Ovary (tissue), 3 donors: ENCODE data around the gene USP49.

Experiments used
- EP300 ChIP-seq: sonication (generic); formaldehyde crosslinking; IDR thresholded peaks from one replicate; pipeline ENCODE4 v1.6.1; 2017; ENCODE audit warnings: antibody characterized with exemption
- POLR2A ChIP-seq: fragments of 450-650 bp; IDR thresholded peaks from one replicate; pipeline ENCODE4 v1.6.1; 2017; ENCODE audit warnings: antibody characterized with exemption, mild to moderate bottlenecking, moderate library complexity
- TF ChIP-seq, protein P1 (sequence below), 3 donors: fragments of 450-650 bp in 2 of 3; fragments of 200-600 bp in 1 of 3; IDR thresholded peaks; one replicate each; pipeline versions ENCODE4 v1.5.1 to v1.8.0; 2016 to 2022; ENCODE audit warnings: antibody characterized with exemption in 3 of 3, mild to moderate bottlenecking in 1 of 3
- donor health status: DM: no; HTN: no; CAD: no.

DNA sequence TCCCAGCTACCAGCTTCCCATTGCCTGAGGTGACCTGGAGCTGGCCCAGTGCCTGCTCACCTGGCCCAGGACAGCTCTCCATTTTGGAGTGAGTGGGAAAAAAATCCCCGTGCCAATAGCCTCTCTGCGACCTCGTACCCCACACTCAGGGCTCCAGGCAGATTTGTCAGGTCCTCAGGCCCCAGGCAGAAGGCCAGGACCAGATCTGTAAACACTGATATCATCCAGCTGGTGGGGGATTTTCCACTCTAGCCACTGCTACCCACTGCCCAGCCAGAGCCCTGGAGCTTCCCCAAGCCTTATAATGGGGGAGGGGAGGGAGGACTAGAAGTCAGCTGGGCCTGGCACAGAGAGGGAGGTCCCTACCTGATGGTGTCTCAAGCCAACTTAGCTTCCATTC lies 146.6 kb downstream of the USP49 start:
- TF ChIP-seq, protein P1, sequence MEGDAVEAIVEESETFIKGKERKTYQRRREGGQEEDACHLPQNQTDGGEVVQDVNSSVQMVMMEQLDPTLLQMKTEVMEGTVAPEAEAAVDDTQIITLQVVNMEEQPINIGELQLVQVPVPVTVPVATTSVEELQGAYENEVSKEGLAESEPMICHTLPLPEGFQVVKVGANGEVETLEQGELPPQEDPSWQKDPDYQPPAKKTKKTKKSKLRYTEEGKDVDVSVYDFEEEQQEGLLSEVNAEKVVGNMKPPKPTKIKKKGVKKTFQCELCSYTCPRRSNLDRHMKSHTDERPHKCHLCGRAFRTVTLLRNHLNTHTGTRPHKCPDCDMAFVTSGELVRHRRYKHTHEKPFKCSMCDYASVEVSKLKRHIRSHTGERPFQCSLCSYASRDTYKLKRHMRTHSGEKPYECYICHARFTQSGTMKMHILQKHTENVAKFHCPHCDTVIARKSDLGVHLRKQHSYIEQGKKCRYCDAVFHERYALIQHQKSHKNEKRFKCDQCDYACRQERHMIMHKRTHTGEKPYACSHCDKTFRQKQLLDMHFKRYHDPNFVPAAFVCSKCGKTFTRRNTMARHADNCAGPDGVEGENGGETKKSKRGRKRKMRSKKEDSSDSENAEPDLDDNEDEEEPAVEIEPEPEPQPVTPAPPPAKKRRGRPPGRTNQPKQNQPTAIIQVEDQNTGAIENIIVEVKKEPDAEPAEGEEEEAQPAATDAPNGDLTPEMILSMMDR (IDR thresholded peaks at IDR 0.05): no peak
- TF ChIP-seq POLR2A (no peak), EP300 (no peak)
